SK-N-SH (cell line): ENCODE results near the gene MAPK6. TPM values are rescaled to one million over a fixed set of nuclear protein-coding genes. Genes with fewer than 3 reads are reported as not detected.
A peak's percentile ranks its signal among the peaks of the same experiment; 100 is the strongest.

Source experiments
- CTCF ChIA-PET: fragments of 300-600, 350-600 bp; formaldehyde crosslinking; extraction: SDS; loops from one replicate; lab custom pipeline; 2021; lab: Yijun Ruan, JAX
- POLR2A ChIA-PET: fragments of 350-600 bp; sonication (Branson Sonifier 250); formaldehyde crosslinking; extraction: SDS; loops from one replicate; lab custom pipeline; 2020; ENCODE audit warnings: antibody characterized with exemption, inconsistent platforms; lab: Yijun Ruan, JAX
- DNase-seq: peaks from one replicate; pipeline ENCODE4 v3.0.0; 2012
- H2AFZ ChIP-seq: fragments of 200-600 bp; sonication (generic); 2 replicates; pipeline ENCODE4 v1.8.1; 2016; ENCODE audit warnings: antibody characterized with exemption, mild to moderate bottlenecking, low read depth
- H3F3A ChIP-seq: fragments of 200-600 bp; sonication (generic); replicated peaks from 2 replicates; pipeline ENCODE3; 2016; ENCODE audit warnings: antibody characterized with exemption, mild to moderate bottlenecking; ENCODE audit not compliant: insufficient read depth
- H3K27ac ChIP-seq, 2 experiments: fragments of 200-500 bp in 1 of 2; fragments of 200-600 bp in 1 of 2; sonication (Bioruptor generic) in 1 of 2; sonication (generic), shearing (Covaris generic) in 1 of 2; 2 replicates each; pipeline versions ENCODE4 v1.5.1 to v1.6.1; 2014 to 2016; ENCODE audit warnings: low read depth in 2 of 2, inconsistent platforms in 1 of 2, low read length in 1 of 2, mild to moderate bottlenecking in 1 of 2, mixed read lengths in 1 of 2
- H3K27me3 ChIP-seq: fragments of 200-600 bp; sonication (generic), shearing (Covaris generic); 2 replicates; pipeline ENCODE4 v1.6.1; 2016; ENCODE audit warnings: mixed run types; ENCODE audit not compliant: insufficient read depth
- H3K36me3 ChIP-seq, 2 experiments: fragments of 200-500 bp in 1 of 2; fragments of 200-600 bp in 1 of 2; sonication (Bioruptor generic) in 1 of 2; sonication (generic) in 1 of 2; replicated peaks in 1 of 2; 2 replicates each; pipeline versions ENCODE3 to v1.5.1; 2014 to 2016; ENCODE audit warnings: low read length in 1 of 2, mild to moderate bottlenecking in 1 of 2; ENCODE audit not compliant: insufficient read depth in 2 of 2, control insufficient read depth in 1 of 2
- H3K4me1 ChIP-seq, 2 experiments: fragments of 200-500 bp in 1 of 2; fragments of 200-600 bp in 1 of 2; sonication (Bioruptor generic) in 1 of 2; sonication (generic), shearing (Covaris generic) in 1 of 2; 2 replicates each; pipeline versions ENCODE4 v1.5.1 to v1.6.1; 2014 to 2016; ENCODE audit warnings: low read depth in 1 of 2, low read length in 1 of 2, mixed run types in 1 of 2; ENCODE audit not compliant: insufficient read depth in 2 of 2, control insufficient read depth in 1 of 2
- H3K4me2 ChIP-seq: fragments of 200-600 bp; sonication (generic), shearing (Covaris generic); 2 replicates; pipeline ENCODE4 v1.6.1; 2017; ENCODE audit warnings: mixed run types
- H3K4me3 ChIP-seq, 2 experiments: fragments of 200-500 bp in 1 of 2; fragments of 200-600 bp in 1 of 2; sonication (Bioruptor generic) in 1 of 2; sonication (generic), shearing (Covaris generic) in 1 of 2; 2 replicates each; pipeline versions ENCODE4 v1.5.1 to v1.8.1; 2014 to 2016; ENCODE audit warnings: low read depth in 2 of 2, inconsistent platforms in 1 of 2, low read length in 1 of 2, mild to moderate bottlenecking in 1 of 2, mixed read lengths in 1 of 2, moderate library complexity in 1 of 2
- H3K79me2 ChIP-seq: fragments of 200-600 bp; sonication (generic); 2 replicates; pipeline ENCODE4 v1.8.1; 2017; ENCODE audit warnings: mild to moderate bottlenecking; ENCODE audit not compliant: insufficient read depth
- H3K9ac ChIP-seq: fragments of 200-600 bp; sonication (generic); 2 replicates; pipeline ENCODE4 v1.6.1; 2017; ENCODE audit warnings: mixed run types
- H3K9me2 ChIP-seq: fragments of 200-600 bp; sonication (generic); 2 replicates; pipeline ENCODE4 v1.6.1; 2017; ENCODE audit warnings: mixed run types
- H3K9me3 ChIP-seq: fragments of 200-600 bp; sonication (generic); 2 replicates; pipeline ENCODE4 v1.6.1; 2017; ENCODE audit warnings: mixed run types, mild to moderate bottlenecking, moderate library complexity
- H4K20me1 ChIP-seq: fragments of 200-600 bp; sonication (generic); 2 replicates; pipeline ENCODE4 v1.6.1; 2017; ENCODE audit warnings: mild to moderate bottlenecking, mixed run types; ENCODE audit not compliant: insufficient read depth
- CHD2 ChIP-seq: fragments of 150-350 bp; IDR thresholded peaks from 2 replicates; pipeline ENCODE4 v1.6.1; 2018; ENCODE audit warnings: low read length; ENCODE audit not compliant: partially characterized antibody
- CTCF ChIP-seq: fragments of 200-600 bp; sonication (generic); IDR thresholded peaks from 2 replicates; pipeline ENCODE4 v1.6.1; 2017; ENCODE audit warnings: antibody characterized with exemption, mild to moderate bottlenecking, moderate library complexity
- ELF1 ChIP-seq: IDR thresholded peaks from 2 replicates; pipeline ENCODE4 v1.4.0; 2012
- EZH2phosphoT487 ChIP-seq: fragments of 200-600 bp; sonication (generic); IDR thresholded peaks from 2 replicates; pipeline ENCODE4 v1.6.1; 2017; ENCODE audit warnings: low read depth, mixed run types, mild to moderate bottlenecking, antibody characterized with exemption, moderate library complexity, borderline replicate concordance
- FOSL2 ChIP-seq: IDR thresholded peaks from 2 replicates; pipeline ENCODE4 v1.4.0; 2012; ENCODE audit warnings: low read depth, mild to moderate bottlenecking, moderate library complexity, borderline replicate concordance
- GABPA ChIP-seq: IDR thresholded peaks from 2 replicates; pipeline ENCODE4 v1.4.0; 2012; ENCODE audit warnings: low read depth, mild to moderate bottlenecking
- JUND ChIP-seq: IDR thresholded peaks from 2 replicates; pipeline ENCODE4 v1.4.0; 2012
- MAX ChIP-seq: IDR thresholded peaks from 2 replicates; pipeline ENCODE4 v1.4.0; 2012; ENCODE audit warnings: low read depth
- MEF2A ChIP-seq: IDR thresholded peaks from 2 replicates; pipeline ENCODE4 v1.4.0; 2012; ENCODE audit warnings: low read depth, borderline replicate concordance
- MXI1 ChIP-seq: IDR thresholded peaks from 2 replicates; pipeline ENCODE4 v1.6.1; 2012; ENCODE audit warnings: mild to moderate bottlenecking, low read depth, low read length, improper control_type of control experiment
- NFIC ChIP-seq: IDR thresholded peaks from 2 replicates; pipeline ENCODE4 v1.4.0; 2012; ENCODE audit warnings: borderline replicate concordance
- POLR2AphosphoS5 ChIP-seq: IDR thresholded peaks from 2 replicates; pipeline ENCODE4 v1.6.1; 2012; ENCODE audit warnings: low read depth, low read length
- RAD21 ChIP-seq: IDR thresholded peaks from 2 replicates; pipeline ENCODE4 v1.6.1; 2012; ENCODE audit warnings: mild to moderate bottlenecking, low read length
- TCF12 ChIP-seq: IDR thresholded peaks from 2 replicates; pipeline ENCODE4 v1.4.0; 2012
- USF1 ChIP-seq: IDR thresholded peaks from 2 replicates; pipeline ENCODE4 v1.4.0; 2012; ENCODE audit warnings: low read depth, borderline replicate concordance
- USF2 ChIP-seq: fragments of 150-350 bp; IDR thresholded peaks from 2 replicates; pipeline ENCODE4 v1.6.1; 2017; ENCODE audit warnings: antibody characterized with exemption, low read length, low read depth, borderline replicate concordance
- YY1 ChIP-seq: IDR thresholded peaks from 2 replicates; pipeline ENCODE4 v1.4.0; 2012; ENCODE audit warnings: low read depth, mild to moderate bottlenecking
- ZBTB33 ChIP-seq: IDR thresholded peaks from 2 replicates; pipeline ENCODE4 v1.4.0; 2012; ENCODE audit warnings: low read depth, borderline replicate concordance
- WGBS: methylation state at CpG from one replicate; pipeline ENCODE4 v1.1.6; 2017; ENCODE audit warnings: low lambda C conversion rate; 5-methylcytosine and 5-hydroxymethylcytosine counted together
- polyA plus RNA-seq, 3 experiments: library from polyadenylated mRNA; depleted of rRNA; stranded (reverse); fragments of >200 nt; gene quantifications; 2 replicates each; pipeline ENCODE4 v1.2.3, GENCODE V29; 2012

MAPK6 gene
- polyA plus RNA-seq, 1 of the 3 experiments (the other 2 are of a cell fraction) = 16.9 TPM

DNA sequence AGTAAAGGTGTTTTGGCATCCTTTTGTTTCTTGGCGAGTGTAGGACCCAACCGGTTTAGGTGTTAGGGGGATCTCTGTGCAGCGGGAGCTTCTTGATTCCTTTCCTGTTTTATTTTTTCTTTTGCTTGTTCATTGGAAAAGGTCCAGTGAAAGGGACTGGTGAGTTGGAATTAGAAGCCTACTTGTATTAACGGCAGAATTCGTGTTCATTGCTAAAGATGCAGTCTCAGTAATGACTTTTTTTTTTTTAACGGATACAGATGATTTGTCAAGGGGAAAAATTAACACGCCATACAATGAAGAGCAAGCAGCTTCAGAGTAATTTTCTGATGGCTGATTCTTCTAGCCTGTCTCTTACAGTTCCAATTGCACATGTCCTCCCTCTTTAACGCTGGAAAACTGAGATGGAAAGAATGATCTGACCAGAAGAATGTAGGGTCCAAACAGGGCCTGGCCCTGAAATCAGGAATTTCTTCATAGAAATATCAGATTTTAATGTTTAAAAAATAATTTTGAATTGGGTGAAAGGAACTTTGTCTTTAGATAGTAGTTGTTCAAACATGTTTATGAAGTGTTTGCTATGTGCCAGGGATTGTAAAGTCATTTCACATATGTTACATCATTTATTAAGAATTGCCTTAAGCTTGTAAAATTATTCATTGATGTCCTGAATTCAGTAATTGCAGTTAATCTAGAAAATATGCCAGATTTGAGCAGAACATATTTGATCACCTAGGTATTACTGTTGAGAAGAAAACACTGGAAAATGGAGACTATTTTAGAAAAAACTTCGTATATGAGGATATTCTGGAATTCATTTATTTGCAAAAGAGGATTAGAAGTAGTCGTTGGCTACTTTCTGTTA lies 1.4 kb downstream of the MAPK6 start:
- no peak overlapping the region for H2AFZ ChIP-seq
- CTCF ChIA-PET = interaction anchor here (0.6 to 3.0 kb wide), 7 partner anchors 17 to 188 kb away, joined by 3 to 14 read pairs (median 3); no protein-coding TSS in a partner anchor
- peak overlapping the region; percentile 93 for H3K9ac ChIP-seq
- H3K4me3 ChIP-seq = peak overlapping the region; percentile 70 to 84
- H3K9me2 ChIP-seq = no peaks in the 10 kb centered on the region
- H3K4me2 ChIP-seq = peak overlapping the region; percentile 74
- peaks cover 58% of the 10 kb centered on the region for H3K79me2 ChIP-seq
- peak overlapping the region; percentile 90 to 97 for H3K27ac ChIP-seq
- no peaks in the 10 kb centered on the region for H3K36me3 ChIP-seq
- H3K4me1 ChIP-seq = peaks cover 10 to 11% of the 10 kb centered on the region in 2 experiments; a peak in 3 of 4 replicates
- no peaks in the 10 kb centered on the region for H3K27me3 ChIP-seq
- TF ChIP-seq USF1 (no peak), CHD2 (no peak), GABPA (no peak)
- no peaks in the 10 kb centered on the region for H3K9me3 ChIP-seq
- peaks cover 20% of the 10 kb centered on the region for H3F3A ChIP-seq
- H4K20me1 ChIP-seq = peaks cover 38% of the 10 kb centered on the region
- no peak for DNase-seq
- WGBS = 2% methylated on average over 10 of the region's 10 CpGs
- POLR2A ChIA-PET = interaction anchor here (0.6 to 1.2 kb wide), 4 partner anchors 9 to 159 kb away, joined by 3 to 5 read pairs (median 4); partner anchors contain the start of gene LEO1

DNA sequence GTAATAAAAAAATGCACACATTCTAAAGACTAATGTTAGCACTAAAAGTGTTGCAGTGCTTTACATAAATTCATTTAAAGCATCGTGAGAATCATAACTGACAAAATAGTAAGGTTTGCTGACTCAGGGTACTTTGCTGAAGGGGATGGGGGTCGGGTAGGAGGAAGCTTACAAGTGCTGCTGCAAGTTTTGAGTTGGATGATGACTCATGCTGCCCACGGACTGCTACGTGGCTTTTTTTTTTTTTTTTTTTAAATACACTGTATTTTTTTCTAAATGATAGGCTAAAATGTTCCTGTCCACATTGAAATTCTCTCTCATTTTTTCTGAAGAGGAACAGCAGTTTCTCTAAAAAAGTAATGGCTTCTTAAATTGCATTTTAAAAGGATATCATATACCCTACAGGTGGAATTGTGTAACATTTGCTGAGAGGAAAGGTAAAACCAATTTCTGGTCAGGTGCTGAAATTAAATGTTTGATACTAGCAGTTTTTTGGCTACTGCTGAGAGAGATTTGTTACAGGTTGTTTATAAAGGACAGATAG lies 2.2 kb downstream of the MAPK6 start:
- H3K9ac ChIP-seq = peak overlapping the region; percentile 93
- H3K9me3 ChIP-seq = no peaks in the 10 kb centered on the region
- H3K4me3 ChIP-seq = peak overlapping the region; percentile 70 to 84; a peak in 3 of 4 replicates
- H3K79me2 ChIP-seq = peaks cover 66% of the 10 kb centered on the region
- no peaks in the 10 kb centered on the region for H3K27me3 ChIP-seq
- no peaks in the 10 kb centered on the region for H3K36me3 ChIP-seq
- peak; percentile 33 for DNase-seq
- peaks cover 46% of the 10 kb centered on the region for H4K20me1 ChIP-seq
- TF ChIP-seq GABPA = no peak
- peak; percentile 81 for TF ChIP-seq JUND
- no peak for TF ChIP-seq TCF12
- TF ChIP-seq MEF2A = no peak
- no peak for TF ChIP-seq USF2
- no peak for TF ChIP-seq MXI1
- no peak for TF ChIP-seq CHD2
- TF ChIP-seq RAD21 = 0 out of 2 replicates have a peak, but pooled peaks have one; percentile 3
- TF ChIP-seq MAX = 0 out of 2 replicates have a peak, but pooled peaks have one; percentile 30
- 0 out of 2 replicates have a peak, but pooled peaks have one; percentile 7 for TF ChIP-seq CTCF
- peak; percentile 90 for TF ChIP-seq FOSL2
- TF ChIP-seq EZH2phosphoT487 = no peak
- TF ChIP-seq ELF1 = no peak
- TF ChIP-seq YY1 = no peak
- no peak for TF ChIP-seq POLR2AphosphoS5
- TF ChIP-seq NFIC = no peak; the same call in 1 of the 2 replicates
- TF ChIP-seq ZBTB33 = no peak
- no peak for TF ChIP-seq USF1
- H3K9me2 ChIP-seq = no peaks in the 10 kb centered on the region
- H3K4me1 ChIP-seq = peaks cover 10 to 11% of the 10 kb centered on the region in 2 experiments; a peak in 3 of 4 replicates
- peak overlapping the region; percentile 90 to 97; a peak in 3 of 4 replicates for H3K27ac ChIP-seq
- H3F3A ChIP-seq = peaks cover 20% of the 10 kb centered on the region
- under 1% methylated on average over 4 of the region's 4 CpGs for WGBS
- peak overlapping the region; percentile 74 for H3K4me2 ChIP-seq
- CTCF ChIA-PET = interaction anchor here (0.7 to 1.9 kb wide), 2 partner anchors 16 to 120 kb away, joined by 3 to 4 read pairs; no protein-coding TSS in a partner anchor
- H2AFZ ChIP-seq = no peak overlapping the region
- POLR2A ChIA-PET = interaction anchor here (1.1 kb wide), 1 partner anchor 49 kb away, joined by 4 read pairs; the partner anchor contains the start of gene LEO1
